ENCODE data around the gene DOK7.
A peak's percentile ranks its signal among the peaks of the same experiment; 100 is the strongest.

DOK7 gene

DNA sequence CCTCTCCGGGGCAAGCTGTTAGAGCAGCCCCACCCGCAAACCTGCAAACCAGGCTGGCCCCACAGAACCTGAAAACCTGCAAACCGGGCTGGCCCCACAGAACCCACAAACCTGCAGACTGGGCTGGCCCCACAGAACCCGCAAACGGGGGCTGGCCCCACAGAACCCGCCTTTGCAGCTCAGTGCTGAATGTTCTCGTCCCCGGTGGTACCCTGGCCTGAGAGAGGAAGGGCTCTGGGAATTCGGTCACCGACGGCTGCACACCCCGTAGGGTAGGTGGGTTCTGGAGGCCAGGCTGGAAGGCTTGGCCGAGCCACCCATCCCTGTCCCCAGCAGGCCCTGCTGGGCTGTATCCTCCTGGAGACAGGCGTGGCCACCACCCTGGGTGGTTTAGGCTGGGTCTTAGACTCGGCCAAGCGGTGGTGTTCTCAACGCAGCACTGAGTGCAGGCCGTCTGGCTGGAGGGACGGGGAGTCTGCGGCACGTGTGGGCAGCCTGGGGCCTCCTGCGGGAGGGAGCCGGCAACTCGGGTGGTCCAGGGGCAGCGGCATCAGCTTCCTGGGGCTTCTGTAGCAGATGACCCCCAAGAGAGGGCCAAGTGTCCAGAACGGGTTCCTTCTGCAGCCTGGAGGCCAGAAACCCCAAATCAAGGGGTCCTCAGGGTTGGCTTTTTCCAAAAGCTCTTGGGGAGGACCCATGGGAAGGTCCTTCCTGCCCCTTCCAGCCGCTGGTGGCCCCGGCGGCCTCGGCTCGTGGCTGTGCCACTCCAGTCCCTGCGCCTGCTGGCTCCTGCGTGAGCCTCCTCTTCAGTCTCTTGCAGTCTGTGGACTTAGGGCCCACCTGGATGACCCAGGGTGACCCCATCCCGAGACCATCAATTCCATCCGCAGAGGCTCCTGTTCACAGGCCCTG is 15.6 kb downstream of the DOK7 start:
- TF ChIP-seq, protein P1, sequence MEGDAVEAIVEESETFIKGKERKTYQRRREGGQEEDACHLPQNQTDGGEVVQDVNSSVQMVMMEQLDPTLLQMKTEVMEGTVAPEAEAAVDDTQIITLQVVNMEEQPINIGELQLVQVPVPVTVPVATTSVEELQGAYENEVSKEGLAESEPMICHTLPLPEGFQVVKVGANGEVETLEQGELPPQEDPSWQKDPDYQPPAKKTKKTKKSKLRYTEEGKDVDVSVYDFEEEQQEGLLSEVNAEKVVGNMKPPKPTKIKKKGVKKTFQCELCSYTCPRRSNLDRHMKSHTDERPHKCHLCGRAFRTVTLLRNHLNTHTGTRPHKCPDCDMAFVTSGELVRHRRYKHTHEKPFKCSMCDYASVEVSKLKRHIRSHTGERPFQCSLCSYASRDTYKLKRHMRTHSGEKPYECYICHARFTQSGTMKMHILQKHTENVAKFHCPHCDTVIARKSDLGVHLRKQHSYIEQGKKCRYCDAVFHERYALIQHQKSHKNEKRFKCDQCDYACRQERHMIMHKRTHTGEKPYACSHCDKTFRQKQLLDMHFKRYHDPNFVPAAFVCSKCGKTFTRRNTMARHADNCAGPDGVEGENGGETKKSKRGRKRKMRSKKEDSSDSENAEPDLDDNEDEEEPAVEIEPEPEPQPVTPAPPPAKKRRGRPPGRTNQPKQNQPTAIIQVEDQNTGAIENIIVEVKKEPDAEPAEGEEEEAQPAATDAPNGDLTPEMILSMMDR (conservative IDR thresholded peaks at IDR 0.05; ENCODE audit: low read length): no peak
- no peak overlapping the region for H3K4me3 ChIP-seq (ENCODE audit: low read length)
- no peak for DNase-seq (ENCODE audit: low read depth)

DNA sequence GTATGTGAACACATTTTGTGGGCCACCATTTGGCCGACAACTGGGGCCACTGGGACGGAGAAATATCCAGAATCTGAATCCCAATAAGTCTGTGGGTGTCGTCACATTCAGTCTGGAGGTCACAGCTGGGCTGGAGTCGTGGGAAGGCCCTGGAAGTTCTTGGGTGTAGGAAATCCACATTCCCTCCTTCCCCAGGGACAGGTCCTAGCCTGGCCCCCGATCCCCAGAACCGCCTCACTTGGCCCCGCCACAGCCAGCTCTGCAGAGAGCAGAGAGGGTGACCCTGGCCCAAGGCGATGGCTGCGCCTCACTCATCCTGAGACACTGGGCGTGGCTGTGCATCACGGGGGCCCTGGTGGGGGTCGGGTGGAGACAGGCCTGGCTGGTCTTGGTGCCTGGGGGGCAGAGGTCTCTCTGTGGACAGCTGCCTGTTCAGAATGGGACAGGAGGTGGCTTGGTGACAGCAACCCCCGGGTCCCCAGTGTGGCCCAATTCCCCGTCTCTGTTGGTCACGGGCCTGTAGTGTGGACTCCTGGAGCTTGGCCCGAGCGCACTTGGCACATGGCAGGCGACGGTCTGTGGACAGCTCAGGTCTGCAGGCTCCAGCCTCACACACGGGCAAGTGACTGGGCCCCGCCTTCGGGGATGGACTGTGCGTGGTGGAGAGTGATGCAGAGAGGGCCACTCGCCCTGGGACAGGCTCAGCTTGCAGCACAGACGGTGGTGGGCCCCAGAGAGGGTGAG is 16.4 kb downstream of the DOK7 start:
- no peak for DNase-seq (ENCODE audit: low read depth)
- no peak overlapping the region for H3K4me3 ChIP-seq (ENCODE audit: low read length)
- TF ChIP-seq, protein P1 (conservative IDR thresholded peaks at IDR 0.05; ENCODE audit: low read length): no peak

DNA sequence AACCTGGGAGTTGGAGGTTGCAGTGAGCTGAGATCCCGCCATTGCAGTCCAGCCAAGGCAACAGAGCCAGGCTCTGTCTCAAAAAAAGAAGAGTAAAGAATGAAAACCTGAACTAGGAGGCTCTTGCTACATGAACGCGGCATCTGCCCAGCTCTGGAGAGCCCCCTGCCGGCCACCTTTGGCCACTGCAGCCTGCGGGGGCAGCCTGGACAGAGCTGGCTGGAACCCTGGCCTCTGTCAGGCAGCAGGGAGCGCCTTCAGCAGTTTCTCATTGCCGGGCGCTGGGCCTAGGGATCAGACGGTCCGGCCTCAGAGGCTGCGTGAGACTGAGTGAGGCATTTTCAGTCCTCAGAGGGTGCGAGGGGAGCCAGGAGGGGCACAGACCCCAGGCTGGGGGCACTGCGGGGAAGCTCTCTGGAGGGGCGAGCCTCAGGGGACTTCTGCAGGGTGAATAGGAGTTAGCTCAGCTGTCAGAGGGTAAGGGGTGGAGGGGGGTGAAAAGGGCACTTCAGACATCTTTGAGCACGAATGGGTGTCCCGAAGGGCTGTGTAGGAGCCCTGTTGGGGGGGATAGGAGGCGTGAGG is 17.5 kb downstream of the DOK7 start:
- TF ChIP-seq, protein P1 (conservative IDR thresholded peaks at IDR 0.05; ENCODE audit: low read length): peak; percentile 94
- no peak overlapping the region for H3K4me3 ChIP-seq (ENCODE audit: low read length)
- DNase-seq (ENCODE audit: low read depth): peak; percentile 64

DNA sequence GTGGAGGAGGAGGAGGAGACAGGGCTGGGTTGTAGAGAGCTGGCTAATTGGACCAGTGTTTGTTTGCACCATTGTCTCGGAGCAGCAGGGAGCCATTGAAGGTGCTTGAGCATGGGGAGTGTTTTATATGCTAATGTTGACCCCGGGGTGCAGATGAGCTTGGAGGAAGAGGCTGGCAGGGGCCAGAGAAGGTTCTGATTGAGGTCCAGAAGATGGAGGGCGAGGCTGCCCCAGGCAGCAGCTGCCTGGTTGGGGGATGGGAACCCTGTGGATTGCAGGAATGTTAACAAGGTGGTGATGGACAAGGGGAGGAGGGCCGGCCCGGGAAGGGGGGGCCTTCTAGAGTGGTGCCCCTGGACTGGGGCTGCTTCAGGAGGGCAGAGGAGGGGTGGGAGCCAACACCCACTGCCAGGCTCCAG is 18.0 kb downstream of the DOK7 start:
- H3K4me3 ChIP-seq (ENCODE audit: low read length): no peak overlapping the region
- TF ChIP-seq, protein P1 (conservative IDR thresholded peaks at IDR 0.05; ENCODE audit: low read length): no peak
- DNase-seq (ENCODE audit: low read depth): no peak

DNA sequence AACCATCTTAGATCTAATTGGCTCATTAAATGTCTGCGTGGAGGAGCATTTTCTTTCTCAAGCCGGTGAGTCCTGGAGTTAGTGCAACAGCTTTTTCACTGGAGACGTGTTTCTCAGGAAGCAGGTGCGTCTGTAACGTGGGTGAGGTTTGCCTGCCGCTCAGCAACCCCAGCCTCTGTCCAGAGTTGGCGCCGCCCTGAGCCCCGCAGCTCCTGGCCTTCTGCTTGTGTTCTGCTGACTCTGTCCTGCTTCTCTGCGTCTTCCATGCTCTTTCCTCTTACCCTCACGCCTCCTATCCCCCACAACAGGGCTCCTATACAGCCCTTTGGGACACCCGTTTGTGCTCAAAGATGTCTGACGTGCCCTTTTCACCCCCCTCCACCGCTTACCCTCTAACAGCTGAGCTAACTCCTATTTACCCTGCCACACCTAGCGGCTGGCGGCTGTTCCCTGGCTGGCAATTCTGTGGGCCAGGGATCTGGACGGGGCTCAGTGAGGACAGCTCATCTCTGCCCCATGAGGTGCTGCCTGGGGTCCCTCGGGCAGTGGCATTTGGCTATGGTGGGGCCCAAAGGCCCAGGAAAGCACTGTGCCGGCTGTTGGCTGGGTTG is 18.8 kb downstream of the DOK7 start:
- DNase-seq (ENCODE audit: low read depth): no peak
- TF ChIP-seq, protein P1 (conservative IDR thresholded peaks at IDR 0.05; ENCODE audit: low read length): no peak
- H3K4me3 ChIP-seq (ENCODE audit: low read length): no peak overlapping the region

DNA sequence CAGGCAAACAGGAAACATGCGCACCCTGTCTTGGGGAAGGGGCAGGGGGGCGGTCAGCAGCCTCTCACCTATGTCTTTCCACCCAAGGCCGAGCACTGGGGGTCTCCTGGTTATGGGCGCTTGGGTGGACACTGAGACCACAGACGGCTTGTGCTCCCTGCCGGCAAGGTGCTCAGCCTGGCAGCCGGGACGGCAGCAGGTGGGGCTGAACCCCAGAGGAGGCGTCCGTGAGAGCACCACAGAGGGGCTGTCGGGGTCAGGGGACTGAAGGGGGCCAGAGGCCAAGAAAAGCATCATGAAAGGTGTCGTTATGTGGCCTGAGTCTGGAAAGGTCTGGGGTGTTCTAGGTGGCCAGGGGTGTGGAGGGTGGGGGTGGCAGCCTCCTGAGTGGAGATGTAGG is 19.6 kb downstream of the DOK7 start:
- TF ChIP-seq, protein P1 (conservative IDR thresholded peaks at IDR 0.05; ENCODE audit: low read length): no peak
- no peak for DNase-seq (ENCODE audit: low read depth)
- no peak overlapping the region for H3K4me3 ChIP-seq (ENCODE audit: low read length)
